ENCODE data around the gene CENPS. TPM values are rescaled to one million over a fixed set of nuclear protein-coding genes. Genes with fewer than 3 reads are reported as not detected.
A peak's percentile ranks its signal among the peaks of the same experiment; 100 is the strongest.
"Not testable (repeated sequence)": the region's sequence is repeated elsewhere in the genome, so short reads cannot be mapped to it uniquely, and the experiment has no call there.

CENPS gene
- total RNA-seq, 4 donors from 2014 or later, result 3.3 to 15.3 (median 8.6) TPM

GRCh38 chr1:10419351-10419750, 10.9 kb upstream of the CENPS start:
- Histone ChIP-seq H3K9me3 (no peaks in the 10 kb centered on the region), H3K27ac (no peak overlapping the region), H3K4me1 (no peaks in the 10 kb centered on the region), H3K27me3 (no peaks in the 10 kb centered on the region), H3K36me3 (peaks cover 0 to 75% (median 20%) of the 10 kb centered on the region in 3 donors), H3K4me3 (no peak overlapping the region)
- TF ChIP-seq, protein P1, sequence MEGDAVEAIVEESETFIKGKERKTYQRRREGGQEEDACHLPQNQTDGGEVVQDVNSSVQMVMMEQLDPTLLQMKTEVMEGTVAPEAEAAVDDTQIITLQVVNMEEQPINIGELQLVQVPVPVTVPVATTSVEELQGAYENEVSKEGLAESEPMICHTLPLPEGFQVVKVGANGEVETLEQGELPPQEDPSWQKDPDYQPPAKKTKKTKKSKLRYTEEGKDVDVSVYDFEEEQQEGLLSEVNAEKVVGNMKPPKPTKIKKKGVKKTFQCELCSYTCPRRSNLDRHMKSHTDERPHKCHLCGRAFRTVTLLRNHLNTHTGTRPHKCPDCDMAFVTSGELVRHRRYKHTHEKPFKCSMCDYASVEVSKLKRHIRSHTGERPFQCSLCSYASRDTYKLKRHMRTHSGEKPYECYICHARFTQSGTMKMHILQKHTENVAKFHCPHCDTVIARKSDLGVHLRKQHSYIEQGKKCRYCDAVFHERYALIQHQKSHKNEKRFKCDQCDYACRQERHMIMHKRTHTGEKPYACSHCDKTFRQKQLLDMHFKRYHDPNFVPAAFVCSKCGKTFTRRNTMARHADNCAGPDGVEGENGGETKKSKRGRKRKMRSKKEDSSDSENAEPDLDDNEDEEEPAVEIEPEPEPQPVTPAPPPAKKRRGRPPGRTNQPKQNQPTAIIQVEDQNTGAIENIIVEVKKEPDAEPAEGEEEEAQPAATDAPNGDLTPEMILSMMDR (IDR thresholded peaks at IDR 0.05), result no peak
- no peak for TF ChIP-seq EP300 (IDR thresholded peaks at IDR 0.05)
- no peak for TF ChIP-seq POLR2A (IDR thresholded peaks at IDR 0.05)
- no peak for DNase-seq (ENCODE audit: low spot score in 2 of 2)
- 93 to 94% methylated on average over 15 of the region's 15 CpGs for WGBS, 2 donors

GRCh38 chr1:10421637-10422036, 8.6 kb upstream of the CENPS start:
- H3K27ac ChIP-seq, result no peak overlapping the region
- H3K4me1 ChIP-seq, result no peaks in the 10 kb centered on the region
- H3K36me3 ChIP-seq, result peaks cover 0 to 53% (median 18%) of the 10 kb centered on the region in 3 donors
- 92 to 94% methylated on average over 5 of the region's 5 CpGs for WGBS, 2 donors
- TF ChIP-seq, protein P1 (IDR thresholded peaks at IDR 0.05), result no peak
- TF ChIP-seq POLR2A (IDR thresholded peaks at IDR 0.05) (no peak), EP300 (IDR thresholded peaks at IDR 0.05) (no peak)
- no peaks in the 10 kb centered on the region for H3K27me3 ChIP-seq
- no peaks in the 10 kb centered on the region for H3K9me3 ChIP-seq
- no peak overlapping the region for H3K4me3 ChIP-seq
- DNase-seq (ENCODE audit: low spot score in 2 of 2), result no peak

DNA sequence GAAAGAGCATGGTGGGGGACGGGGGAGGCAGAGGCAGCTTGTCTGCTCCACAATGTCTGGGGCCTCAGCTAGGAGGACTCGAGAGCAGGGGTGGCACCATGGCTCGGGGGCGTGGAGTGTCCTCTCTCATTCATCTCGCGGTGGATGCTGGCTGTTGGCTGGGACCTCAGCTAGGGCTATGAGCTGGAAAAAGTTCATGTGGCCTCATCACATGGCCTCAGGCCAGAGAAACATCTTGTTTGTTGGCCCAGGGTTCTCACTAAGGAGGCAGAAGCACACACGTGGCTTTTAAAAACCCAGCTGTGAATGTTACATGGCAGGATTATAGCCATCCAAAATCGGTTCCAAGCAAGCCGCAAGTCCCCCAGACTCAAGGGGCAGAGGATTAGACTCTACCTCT, 6.2 kb upstream of the CENPS start:
- TF ChIP-seq, protein P1 (IDR thresholded peaks at IDR 0.05), result no peak
- 30 to 48% methylated on average over 9 of the region's 9 CpGs for WGBS, 2 donors
- peak; percentile 16 to 52 for DNase-seq (ENCODE audit: low spot score in 2 of 2)

GRCh38 chr1:10424651-10425050, 5.6 kb upstream of the CENPS start:
- TF ChIP-seq POLR2A (IDR thresholded peaks at IDR 0.05) (no peak), EP300 (IDR thresholded peaks at IDR 0.05) (no peak)
- TF ChIP-seq, protein P1 (IDR thresholded peaks at IDR 0.05), result no peak
- no peak overlapping the region for H3K4me3 ChIP-seq
- no peaks in the 10 kb centered on the region for H3K9me3 ChIP-seq
- peaks cover 0 to 22% (median 3%) of the 10 kb centered on the region in 3 donors for H3K36me3 ChIP-seq
- 77 to 86% methylated on average over 8 of the region's 8 CpGs for WGBS, 2 donors
- H3K27ac ChIP-seq, result no peak overlapping the region
- peaks cover 0 to 10% (median under 1%) of the 10 kb centered on the region in 4 donors for H3K4me1 ChIP-seq
- DNase-seq (ENCODE audit: low spot score in 2 of 2), result no peak
- H3K27me3 ChIP-seq, result no peaks in the 10 kb centered on the region

More for the DNA sequence above, 6.2 kb upstream of the CENPS start:
- H3K4me3 ChIP-seq, result no peak overlapping the region
- no peaks in the 10 kb centered on the region for H3K9me3 ChIP-seq
- no peak overlapping the region for H3K27ac ChIP-seq
- H3K4me1 ChIP-seq, result peaks cover 0 to 7% (median 0%) of the 10 kb centered on the region in 4 donors
- H3K36me3 ChIP-seq, result peaks cover 0 to 29% (median 9%) of the 10 kb centered on the region in 3 donors
- no peaks in the 10 kb centered on the region for H3K27me3 ChIP-seq

GRCh38 chr1:10425826-10426534, 4.3 kb upstream of the CENPS start:
- not testable (repeated sequence) for H3K27me3 ChIP-seq; DNase-seq (ENCODE audit: low spot score in 2 of 2); H3K4me3 ChIP-seq; H3K9me3 ChIP-seq; H3K27ac ChIP-seq; H3K36me3 ChIP-seq
- 71 to 77% methylated on average over 20 to 21 of the region's 21 CpGs for WGBS, 2 donors
- peaks cover 0 to 17% (median 3%) of the 10 kb centered on the region in 4 donors for H3K4me1 ChIP-seq

DNA sequence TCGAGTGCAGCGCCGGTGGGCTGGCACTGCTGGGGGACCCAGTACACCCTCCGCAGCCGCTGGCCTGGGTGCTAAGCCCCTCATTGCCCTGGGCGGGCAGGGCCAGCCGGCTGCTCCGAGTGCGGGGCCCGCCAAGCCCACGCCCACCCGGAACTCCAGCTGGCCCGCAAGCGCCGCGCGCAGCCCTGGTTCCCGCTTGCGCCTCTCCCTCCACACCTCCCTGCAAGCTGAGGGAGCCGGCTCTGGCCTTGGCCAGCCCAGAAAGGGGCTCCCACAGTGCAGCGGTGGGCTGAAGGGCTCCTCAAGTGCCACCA, 3.7 kb upstream of the CENPS start:
- not testable (repeated sequence) for H3K27me3 ChIP-seq; H3K4me3 ChIP-seq; H3K27ac ChIP-seq; DNase-seq (ENCODE audit: low spot score in 2 of 2); H3K36me3 ChIP-seq; H3K9me3 ChIP-seq
- 91% methylated on average over 16 to 19 of the region's 21 CpGs for WGBS, 2 donors
- H3K4me1 ChIP-seq, result peaks cover 0 to 22% (median 5%) of the 10 kb centered on the region in 4 donors

All from tibial nerve (tissue), 4 donors.